GM12878 (cell line): ENCODE measurements around the gene LPCAT3. TPM values are rescaled to one million over a fixed set of nuclear protein-coding genes. Genes with fewer than 3 reads are reported as not detected.

Experiments
- ATAC-seq: fragments of 200-7000 bp; cut with Tn5 transposase; 3 replicates; pipeline ENCODE4 v1.9.1; 2020; ENCODE audit warnings: mild to moderate bottlenecking, moderate library complexity
- BruUV-seq: library from RNA; stranded (reverse); fragments of 400-500 nt; replicated peaks from 2 replicates; lab custom pipeline; 2021; lab: Mats Ljungman, UMichigan
- CTCF ChIA-PET: fragments of 300-600 bp; sonication (Branson Sonifier 250); formaldehyde crosslinking; extraction: SDS; loops from one replicate; lab custom pipeline; 2021; ENCODE audit warnings: inconsistent platforms; lab: Yijun Ruan, JAX
- POLR2A ChIA-PET: fragments of 350-600 bp; formaldehyde crosslinking; extraction: SDS; loops from one replicate; lab custom pipeline; 2021; ENCODE audit warnings: inconsistent platforms; lab: Charles Lee
- RAD21 ChIA-PET: fragments of 300-600 bp; sonication (Branson Sonifier 250); formaldehyde crosslinking; loops from one replicate; lab custom pipeline; 2023; ENCODE audit warnings: antibody characterized with exemption; ENCODE audit not compliant: unreplicated experiment; lab: Charles Lee
- SMC1A ChIA-PET: fragments of 300-600 bp; sonication (Branson Sonifier 250); formaldehyde crosslinking; loops from one replicate; lab custom pipeline; 2023; ENCODE audit not compliant: unreplicated experiment, uncharacterized antibody; lab: Charles Lee
- DNase-seq: peaks from one replicate; pipeline ENCODE4 v3.0.0-alpha.2; 2011; ENCODE audit warnings: low read depth, low spot score
- FAIRE-seq: peaks from 3 replicates; lab custom pipeline; 2011; peaks lifted over from hg19 to GRCh38; lab: Jason Lieb, UNC
- H2AFZ ChIP-seq: 2 replicates; pipeline ENCODE4 v1.6.0; 2011; ENCODE audit warnings: low read depth, low read length, control low read depth; ENCODE audit not compliant: control insufficient read depth
- H3K27ac ChIP-seq: 2 replicates; pipeline ENCODE4 v1.5.1; 2011; ENCODE audit warnings: control low read depth; ENCODE audit not compliant: control insufficient read depth, insufficient read depth
- H3K27me3 ChIP-seq, 2 experiments: replicated peaks in 1 of 2; 2 replicates each; pipeline versions ENCODE4 v1.6.0 to v1.6.1; 2011; ENCODE audit warnings: low read length in 1 of 2; ENCODE audit not compliant: control insufficient read depth in 2 of 2, insufficient read depth in 2 of 2
- H3K36me3 ChIP-seq, 2 experiments: 2 replicates each; pipeline ENCODE4 v1.5.1; 2011; ENCODE audit warnings: low read length in 1 of 2; ENCODE audit not compliant: control insufficient read depth in 2 of 2, insufficient read depth in 2 of 2
- H3K4me1 ChIP-seq: 2 replicates; pipeline ENCODE4 v1.6.1; 2011; ENCODE audit warnings: mild to moderate bottlenecking, low read length, moderate library complexity, mixed read lengths; ENCODE audit not compliant: control insufficient read depth, insufficient read depth
- H3K4me2 ChIP-seq: 2 replicates; pipeline ENCODE4 v1.6.0; 2011; ENCODE audit warnings: control low read depth; ENCODE audit not compliant: control insufficient read depth, insufficient read depth
- H3K4me3 ChIP-seq: fragments of 200-600 bp; sonication (generic); 2 replicates; pipeline ENCODE4 v1.5.1; 2016
- H3K79me2 ChIP-seq: 2 replicates; pipeline ENCODE4 v1.6.0; 2011; ENCODE audit warnings: low read length; ENCODE audit not compliant: control insufficient read depth, insufficient read depth
- H3K9ac ChIP-seq: 2 replicates; pipeline ENCODE4 v1.8.0; 2011; ENCODE audit warnings: low read length, control low read depth, mixed read lengths; ENCODE audit not compliant: control insufficient read depth, insufficient read depth
- H3K9me3 ChIP-seq: replicated peaks from 3 replicates; pipeline ENCODE4 v1.5.1; 2011; ENCODE audit warnings: mild to moderate bottlenecking, low read length; ENCODE audit not compliant: control insufficient read depth, insufficient read depth
- H4K20me1 ChIP-seq: 2 replicates; pipeline ENCODE4 v1.6.0; 2011; ENCODE audit not compliant: control insufficient read depth, insufficient read depth
- ASH2L ChIP-seq: fragments of 300-600, 200-600 bp; sonication (generic); IDR thresholded peaks from 2 replicates; pipeline ENCODE4 v1.6.1; 2017; ENCODE audit warnings: low read depth, mild to moderate bottlenecking, borderline replicate concordance
- EED ChIP-seq: sonication (generic); IDR thresholded peaks from 2 replicates; pipeline ENCODE4 v1.6.1; 2016; ENCODE audit warnings: antibody characterized with exemption, low read depth
- IKZF1 ChIP-seq: fragments of 450-650 bp; conservative IDR thresholded peaks from 2 replicates; pipeline ENCODE4 v1.6.1; 2017; ENCODE audit warnings: antibody characterized with exemption, mild to moderate bottlenecking
- NKRF ChIP-seq: fragments of 450-650 bp; conservative IDR thresholded peaks from 2 replicates; pipeline ENCODE4 v1.6.1; 2017; ENCODE audit warnings: mild to moderate bottlenecking, moderate library complexity
- PRDM15 ChIP-seq: fragments of 450-650 bp; formaldehyde crosslinking; IDR thresholded peaks from 2 replicates; pipeline ENCODE4 v1.4.0; 2020; ENCODE audit warnings: mild to moderate bottlenecking, moderate library complexity
- RFX5 ChIP-seq: IDR thresholded peaks from 2 replicates; pipeline ENCODE4 v1.6.1; 2011; ENCODE audit warnings: low read depth, low read length, improper control_type of control experiment
- WGBS: methylation state at CpG from one replicate; pipeline ENCODE4 v1.1.6; 2016; ENCODE audit warnings: low lambda C conversion rate; ENCODE audit not compliant: insufficient replicate concordance, insufficient coverage; ENCODE audit errors: missing lambda C conversion rate; 5-methylcytosine and 5-hydroxymethylcytosine counted together
- in situ Hi-C: fragments of 300-500 bp; cut with MboI; formaldehyde crosslinking; loops from 9 replicates; pipeline ENCODE4 v1.14.3; 2018; ENCODE audit warnings: mixed read lengths
- intact Hi-C: fragments of 100-400 bp; cut with micrococcal nuclease; formaldehyde crosslinking; loops from one replicate; pipeline ENCODE4 v1.14.2; 2022; ENCODE audit not compliant: unreplicated experiment
- polyA plus RNA-seq, 11 experiments: library from polyadenylated mRNA; depleted of rRNA in 4 of 11; unstranded in 6 of 11; stranded (reverse) in 5 of 11; fragments of >200 nt; fragmentation: Nextera tagmentation in 4 of 11; fragmentation: Illumina TruSeq in 1 of 11; extraction: Ambion mirVana in 4 of 11; extraction: Trizol in 1 of 11; gene quantifications; 1 replicate in 1 of 11; 2 replicates in 10 of 11; pipeline versions ENCODE4 v1.2.1 to v1.2.3, GENCODE V29; 2011 to 2016; ENCODE audit warnings: inconsistent platforms in 2 of 11, missing spikeins in 2 of 11, low read depth in 1 of 11
- total RNA-seq, 4 experiments: library from RNA; depleted of rRNA in 3 of 4; stranded (reverse); fragments of >200 nt in 3 of 4; fragmentation: Illumina TruSeq in 1 of 4; extraction: Trizol in 1 of 4; gene quantifications; 2 replicates each; pipeline versions ENCODE4 v1.2.1 to v1.2.3, GENCODE V29; 2013 to 2021

The LPCAT3 gene
- total and polyA plus RNA-seq, 10 of the 15 experiments (the other 5 are each of a cell fraction or from before 2014, with no cell fraction given): 2.6 to 48.3 (median 23.0) TPM

GRCh38 chr12:6936194-6936635, 82.1 kb downstream of the LPCAT3 start:
- H3K9ac ChIP-seq: peak overlapping the region; percentile 96; the same call in 1 of the 2 replicates
- ChIA-PET CTCF (interaction anchor here (0.5 to 8.6 kb wide), 8 partner anchors 9 to 404 kb away, joined by 3 to 111 read pairs (median 4); partner anchors contain the start of genes C1R and SPSB2), SMC1A (interaction anchor here (0.6 to 2.3 kb wide), 2 partner anchors 10 to 83 kb away, joined by 3 to 7 read pairs; no protein-coding TSS in a partner anchor), RAD21 (interaction anchor here (1.0 kb wide), 1 partner anchor 11 kb away, joined by 3 read pairs; no protein-coding TSS in a partner anchor), POLR2A (interaction anchor here (2.0 to 17.8 kb wide), 4 partner anchors 7 to 24 kb away, joined by 4 to 524 read pairs (median 17); partner anchors contain the start of genes ATN1, C12orf57 and RNU7-1)
- intact Hi-C loops: no loop called here
- FAIRE-seq (no peak), ATAC-seq (no peak), DNase-seq (no peak)
- H2AFZ ChIP-seq: no peak overlapping the region
- no TSS peak for BruUV-seq
- no peaks in the 10 kb centered on the region for H4K20me1 ChIP-seq
- H3K9me3 ChIP-seq: no peaks in the 10 kb centered on the region
- H3K79me2 ChIP-seq: peaks cover 26% of the 10 kb centered on the region
- H3K27ac ChIP-seq: peak overlapping the region; percentile 92; the same call in 1 of the 2 replicates
- TF ChIP-seq IKZF1 (no peak), PRDM15 (CRISPR knock-in tag) (no peak), ASH2L (no peak), RFX5 (no peak), NKRF (no peak), EED (no peak)
- WGBS: 33% methylated on average over 3 of the region's 3 CpGs
- H3K4me1 ChIP-seq: peaks cover 11% of the 10 kb centered on the region; the same call in 1 of the 2 replicates
- in situ Hi-C loops: no loop called here
- peaks cover 4 to 5% of the 10 kb centered on the region in 2 experiments; a peak in 3 of 4 replicates for H3K36me3 ChIP-seq
- H3K4me2 ChIP-seq: peak overlapping the region; percentile 95
- no peaks in the 10 kb centered on the region for H3K27me3 ChIP-seq
- H3K4me3 ChIP-seq: peak overlapping the region; percentile 86
